ENCODE results near the gene RUVBL2.

RUVBL2 gene

DNA sequence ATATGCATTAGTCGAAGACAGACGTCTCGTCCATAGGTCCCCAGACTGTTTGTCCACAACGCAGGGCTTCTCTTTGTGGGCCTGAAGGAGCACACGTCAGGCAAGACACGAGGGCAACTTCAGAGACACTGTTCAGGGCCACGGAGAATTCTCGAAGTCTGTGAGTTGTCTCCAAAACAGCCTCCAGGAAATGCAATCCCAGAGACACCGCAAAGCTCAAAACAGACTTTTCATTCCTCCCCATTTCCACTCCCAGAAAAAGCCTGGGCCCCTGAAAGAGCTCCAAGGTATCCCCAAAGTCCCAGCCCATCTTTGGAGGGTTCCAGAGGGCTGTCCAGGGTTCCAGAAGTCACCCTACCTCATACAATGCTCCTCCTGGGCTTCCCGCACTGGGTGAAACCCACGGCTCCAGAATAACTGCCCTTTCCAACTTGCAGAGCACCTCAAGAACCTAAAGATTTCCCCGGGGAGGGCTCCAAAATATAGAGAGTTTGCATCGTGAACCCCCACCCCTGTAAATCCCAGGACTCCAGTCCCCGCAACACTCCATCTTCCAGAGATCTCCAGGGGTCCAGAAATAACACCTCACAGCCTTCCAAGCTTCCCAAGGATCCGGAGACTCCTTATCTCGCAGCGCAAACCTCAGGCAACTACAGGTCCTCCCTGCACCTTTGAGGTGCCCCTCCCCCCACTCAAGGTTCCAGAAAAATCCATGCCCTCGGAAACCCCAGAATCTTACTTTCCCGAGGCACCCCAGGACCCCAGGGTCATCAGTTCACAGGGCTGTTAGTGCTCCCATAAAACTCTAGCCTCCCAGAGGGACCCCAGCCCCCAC lies 29.3 kb upstream of the RUVBL2 start:
- DNase-seq (ENCODE audit: low read depth) = peak; percentile 75
- TF ChIP-seq, protein P1, sequence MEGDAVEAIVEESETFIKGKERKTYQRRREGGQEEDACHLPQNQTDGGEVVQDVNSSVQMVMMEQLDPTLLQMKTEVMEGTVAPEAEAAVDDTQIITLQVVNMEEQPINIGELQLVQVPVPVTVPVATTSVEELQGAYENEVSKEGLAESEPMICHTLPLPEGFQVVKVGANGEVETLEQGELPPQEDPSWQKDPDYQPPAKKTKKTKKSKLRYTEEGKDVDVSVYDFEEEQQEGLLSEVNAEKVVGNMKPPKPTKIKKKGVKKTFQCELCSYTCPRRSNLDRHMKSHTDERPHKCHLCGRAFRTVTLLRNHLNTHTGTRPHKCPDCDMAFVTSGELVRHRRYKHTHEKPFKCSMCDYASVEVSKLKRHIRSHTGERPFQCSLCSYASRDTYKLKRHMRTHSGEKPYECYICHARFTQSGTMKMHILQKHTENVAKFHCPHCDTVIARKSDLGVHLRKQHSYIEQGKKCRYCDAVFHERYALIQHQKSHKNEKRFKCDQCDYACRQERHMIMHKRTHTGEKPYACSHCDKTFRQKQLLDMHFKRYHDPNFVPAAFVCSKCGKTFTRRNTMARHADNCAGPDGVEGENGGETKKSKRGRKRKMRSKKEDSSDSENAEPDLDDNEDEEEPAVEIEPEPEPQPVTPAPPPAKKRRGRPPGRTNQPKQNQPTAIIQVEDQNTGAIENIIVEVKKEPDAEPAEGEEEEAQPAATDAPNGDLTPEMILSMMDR (conservative IDR thresholded peaks at IDR 0.05; ENCODE audit: low read depth, low read length) = no peak
- H3K4me3 ChIP-seq (ENCODE audit: low read depth, low read length) = peak overlapping the region; percentile 35

DNA sequence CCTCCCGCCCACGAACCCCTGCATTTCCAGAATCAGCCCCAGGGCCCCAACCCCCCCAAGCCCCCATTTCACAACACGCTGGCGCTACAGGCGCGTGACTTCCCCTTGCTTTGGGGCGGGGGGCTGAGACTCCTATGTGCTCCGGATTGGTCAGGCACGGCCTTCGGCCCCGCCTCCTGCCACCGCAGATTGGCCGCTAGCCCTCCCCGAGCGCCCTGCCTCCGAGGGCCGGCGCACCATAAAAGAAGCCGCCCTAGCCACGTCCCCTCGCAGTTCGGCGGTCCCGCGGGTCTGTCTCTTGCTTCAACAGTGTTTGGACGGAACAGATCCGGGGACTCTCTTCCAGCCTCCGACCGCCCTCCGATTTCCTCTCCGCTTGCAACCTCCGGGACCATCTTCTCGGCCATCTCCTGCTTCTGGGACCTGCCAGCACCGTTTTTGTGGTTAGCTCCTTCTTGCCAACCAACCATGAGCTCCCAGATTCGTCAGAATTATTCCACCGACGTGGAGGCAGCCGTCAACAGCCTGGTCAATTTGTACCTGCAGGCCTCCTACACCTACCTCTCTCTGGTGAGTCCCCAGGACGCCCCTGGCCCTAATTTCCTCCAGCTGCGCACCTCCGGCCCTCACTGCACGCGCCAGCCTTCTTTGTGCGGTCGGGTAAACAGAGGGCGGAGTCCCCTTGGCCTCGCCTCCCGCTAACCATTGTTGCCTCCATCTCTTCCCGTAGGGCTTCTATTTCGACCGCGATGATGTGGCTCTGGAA lies 28.5 kb upstream of the RUVBL2 start, which contains the start of gene FTL:
Gene FTL (plus strand): TSS at position 270 of the 766 bp plus-strand sequence. CDS start 199 bp downstream, at position 469.
- TF ChIP-seq, protein P1 (conservative IDR thresholded peaks at IDR 0.05; ENCODE audit: low read depth, low read length) = no peak
- H3K4me3 ChIP-seq (ENCODE audit: low read depth, low read length) = peak within 1 kb of the TSS; percentile 78
- peak; percentile 98 for DNase-seq (ENCODE audit: low read depth)

DNA sequence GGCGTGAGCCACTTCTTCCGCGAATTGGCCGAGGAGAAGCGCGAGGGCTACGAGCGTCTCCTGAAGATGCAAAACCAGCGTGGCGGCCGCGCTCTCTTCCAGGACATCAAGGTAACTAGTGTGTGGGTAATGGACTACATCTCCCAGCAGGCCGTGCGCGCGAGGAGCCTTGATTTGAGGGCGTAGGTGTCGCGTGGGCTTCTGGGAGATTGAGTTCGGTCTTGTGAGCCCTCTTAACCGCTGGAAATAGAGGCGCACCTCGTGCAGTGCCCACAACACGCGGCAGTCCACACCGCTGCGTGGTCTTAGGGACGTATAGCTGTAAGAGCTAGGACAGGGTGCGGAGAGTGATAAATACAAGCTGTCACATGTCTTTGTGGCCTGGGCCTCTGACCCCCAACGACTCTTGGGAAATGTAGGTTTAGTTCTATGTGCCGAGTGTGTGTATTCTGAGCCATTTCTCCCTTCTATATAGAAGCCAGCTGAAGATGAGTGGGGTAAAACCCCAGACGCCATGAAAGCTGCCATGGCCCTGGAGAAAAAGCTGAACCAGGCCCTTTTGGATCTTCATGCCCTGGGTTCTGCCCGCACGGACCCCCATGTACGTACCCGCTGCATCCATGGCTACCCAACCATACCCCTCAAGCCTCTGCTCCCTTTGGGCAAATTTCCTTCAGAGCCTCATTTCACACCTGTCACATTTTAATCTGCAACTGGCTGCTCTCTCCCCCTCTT lies 27.7 kb upstream of the RUVBL2 start:
- TF ChIP-seq, protein P1 (conservative IDR thresholded peaks at IDR 0.05; ENCODE audit: low read depth, low read length) = no peak
- peak; percentile 88 for DNase-seq (ENCODE audit: low read depth)
- H3K4me3 ChIP-seq (ENCODE audit: low read depth, low read length) = peak overlapping the region; percentile 78

DNA sequence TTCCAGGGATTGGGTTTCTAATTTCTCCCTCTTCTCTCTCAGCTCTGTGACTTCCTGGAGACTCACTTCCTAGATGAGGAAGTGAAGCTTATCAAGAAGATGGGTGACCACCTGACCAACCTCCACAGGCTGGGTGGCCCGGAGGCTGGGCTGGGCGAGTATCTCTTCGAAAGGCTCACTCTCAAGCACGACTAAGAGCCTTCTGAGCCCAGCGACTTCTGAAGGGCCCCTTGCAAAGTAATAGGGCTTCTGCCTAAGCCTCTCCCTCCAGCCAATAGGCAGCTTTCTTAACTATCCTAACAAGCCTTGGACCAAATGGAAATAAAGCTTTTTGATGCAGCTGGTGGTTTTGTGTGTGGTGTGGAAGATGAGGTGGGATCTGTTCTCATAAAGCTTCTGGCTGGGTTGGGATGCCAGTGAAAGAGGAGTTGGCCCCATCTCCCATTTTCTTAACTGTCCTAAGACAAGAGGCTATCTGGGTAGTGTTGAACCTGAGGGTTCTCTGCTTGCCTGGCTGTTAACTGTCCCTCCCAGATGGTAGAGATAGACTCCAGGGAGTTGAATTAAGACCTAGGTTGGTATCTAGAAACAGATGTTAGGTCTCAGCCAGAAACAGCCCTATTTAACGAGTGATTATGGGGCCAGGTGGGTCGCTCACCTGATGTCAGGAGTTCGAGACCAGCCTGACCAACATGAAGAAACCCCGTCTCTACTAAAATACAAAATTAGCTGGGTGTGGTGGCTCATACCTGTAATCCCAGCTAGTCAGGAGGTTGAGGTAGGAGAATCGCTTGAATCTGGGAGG lies 26.9 kb upstream of the RUVBL2 start:
- peak overlapping the region; percentile 78 for H3K4me3 ChIP-seq (ENCODE audit: low read depth, low read length)
- DNase-seq (ENCODE audit: low read depth) = peak; percentile 23

DNA sequence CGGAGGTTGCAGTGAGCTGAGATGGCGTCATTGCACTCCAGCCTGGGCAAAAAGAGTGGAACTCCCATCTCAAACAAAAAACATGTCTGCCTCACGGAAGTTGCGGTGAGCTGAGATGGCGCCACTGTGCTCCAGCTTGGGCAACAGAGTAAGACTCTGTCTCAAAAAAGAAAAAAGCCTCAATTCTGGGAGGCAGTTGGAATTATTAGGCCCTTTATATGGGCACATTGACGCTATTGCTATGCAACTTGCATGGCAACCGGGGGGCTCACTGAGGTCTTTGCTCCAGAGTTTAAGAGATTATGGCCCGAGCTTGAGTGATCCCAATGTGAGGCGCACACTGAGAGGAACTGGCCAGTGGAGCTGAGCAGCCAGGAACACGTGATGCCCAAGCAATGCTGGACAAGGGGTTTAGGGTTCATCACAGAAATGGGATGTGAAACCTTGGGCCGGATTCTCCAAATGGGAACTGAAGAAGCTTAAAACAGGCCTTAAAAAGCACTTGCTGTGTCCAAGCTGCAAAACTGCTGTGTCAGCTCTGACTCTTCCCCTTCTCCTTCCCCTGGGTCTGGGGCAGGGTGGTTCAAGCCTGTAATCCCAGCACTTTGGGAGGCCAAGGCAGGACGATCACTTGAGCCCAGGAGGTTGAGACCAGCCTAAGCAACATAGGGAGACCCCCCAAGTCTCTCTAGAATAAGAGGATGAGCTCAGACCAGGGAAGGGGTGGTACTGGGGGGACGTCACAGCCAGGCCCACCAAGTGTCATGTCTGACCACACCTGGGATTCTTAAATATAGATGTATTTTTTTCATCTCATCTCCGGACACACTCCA lies 26.1 kb upstream of the RUVBL2 start:
- TF ChIP-seq, protein P1 (conservative IDR thresholded peaks at IDR 0.05; ENCODE audit: low read depth, low read length) = no peak
- peak overlapping the region; percentile 78 for H3K4me3 ChIP-seq (ENCODE audit: low read depth, low read length)
- peak; percentile 68 for DNase-seq (ENCODE audit: low read depth)

More for the DNA sequence above, 26.9 kb upstream of the RUVBL2 start:
- TF ChIP-seq, protein P1 (conservative IDR thresholded peaks at IDR 0.05; ENCODE audit: low read depth, low read length) = no peak

All from choroid plexus epithelial cell (primary cell).